ENCODE results near the gene AQP12A. TPM values are rescaled to one million over a fixed set of nuclear protein-coding genes. Genes with fewer than 3 reads are reported as not detected.

Gene AQP12A
- total and polyA plus RNA-seq, 10 of the 15 experiments (the other 5 are each of a cell fraction or from before 2014, with no cell fraction given): not detected

- CTCF ChIA-PET: no interaction called here
- in situ Hi-C loops (cut with MboI) (no loop called here), intact Hi-C loops (cut with micrococcal nuclease; ENCODE audit: unreplicated experiment) (no loop called here)
- RAD21 ChIA-PET (ENCODE audit: unreplicated experiment): no interaction called here
- Histone ChIP-seq H3K36me3 (ENCODE audit: control insufficient read depth in 2 of 2, insufficient read depth in 2 of 2, low read length in 1 of 2) (no peaks in the 10 kb centered on the region), H3K79me2 (ENCODE audit: control insufficient read depth, insufficient read depth, low read length) (no peaks in the 10 kb centered on the region), H4K20me1 (ENCODE audit: control insufficient read depth, insufficient read depth) (no peaks in the 10 kb centered on the region), H2AFZ (ENCODE audit: control insufficient read depth, low read depth, low read length) (no peak overlapping the region), H3K27ac (ENCODE audit: control insufficient read depth, insufficient read depth) (no peak overlapping the region), H3K4me3 (no peak overlapping the region), H3K9me3 (replicated peaks; ENCODE audit: control insufficient read depth, insufficient read depth, low read length) (peaks cover 8% of the 10 kb centered on the region), H3K4me1 (ENCODE audit: control insufficient read depth, insufficient read depth, low read length) (no peaks in the 10 kb centered on the region), H3K9ac (ENCODE audit: control insufficient read depth, insufficient read depth, low read length) (no peak overlapping the region), H3K27me3 (replicated peaks in 1 of 2; ENCODE audit: control insufficient read depth in 2 of 2, insufficient read depth in 2 of 2, low read length in 1 of 2) (peaks cover 0 to 7% of the 10 kb centered on the region in 2 experiments), H3K4me2 (ENCODE audit: control insufficient read depth, insufficient read depth) (no peak overlapping the region)
- no TSS peak for BruUV-seq (replicated peaks)
- POLR2A ChIA-PET: no interaction called here
- DNase-seq (ENCODE audit: low read depth, low spot score): no peak
- SMC1A ChIA-PET (ENCODE audit: uncharacterized antibody, unreplicated experiment): no interaction called here
- no peak for TF ChIP-seq KDM1A (IDR thresholded peaks at IDR 0.05; ENCODE audit: borderline replicate concordance)
- TF ChIP-seq ZBTB33 (IDR thresholded peaks at IDR 0.05): no peak
- no peak for TF ChIP-seq ZNF592 (IDR thresholded peaks at IDR 0.05)
- TF ChIP-seq ZBED1 (IDR thresholded peaks at IDR 0.05; ENCODE audit: borderline replicate concordance): no peak
- TF ChIP-seq USF2 (IDR thresholded peaks at IDR 0.05; ENCODE audit: borderline replicate concordance, low read depth, low read length): no peak
- FAIRE-seq: no peak
- ATAC-seq: no peak
- 68% methylated on average over 30 of the region's 30 CpGs for WGBS (ENCODE audit: insufficient coverage, insufficient replicate concordance, low lambda C conversion rate, missing lambda C conversion rate)
Measured at GRCh38 chr2:240646900-240647502, 44.7 kb upstream of the AQP12A start.
